Nephron progenitor cell (in vitro differentiated cells): ENCODE data around the gene HAO2.
A peak's percentile ranks its signal among the peaks of the same experiment; 100 is the strongest.

ENCODE experiments used
- DNase-seq: peaks from one replicate; pipeline ENCODE4 v3.0.0; 2021
- H3K27ac Mint-ChIP-seq: 2 replicates; pipeline ENCODE4 v1.8.0; 2021; ENCODE audit warnings: mild to moderate bottlenecking, moderate library complexity, mixed read lengths
- H3K27me3 Mint-ChIP-seq: 2 replicates; pipeline ENCODE4 v1.8.0; 2021; ENCODE audit warnings: mild to moderate bottlenecking, low read depth, mixed read lengths; ENCODE audit not compliant: poor library complexity
- H3K36me3 Mint-ChIP-seq: 2 replicates; pipeline ENCODE4 v1.8.0; 2021; ENCODE audit warnings: low read depth, mixed read lengths
- H3K4me1 Mint-ChIP-seq: 2 replicates; pipeline ENCODE4 v1.8.0; 2021; ENCODE audit warnings: mixed read lengths
- H3K4me3 Mint-ChIP-seq: 2 replicates; pipeline ENCODE4 v1.8.0; 2021; ENCODE audit warnings: mild to moderate bottlenecking, moderate library complexity, mixed read lengths
- H3K9me3 Mint-ChIP-seq: 2 replicates; pipeline ENCODE4 v1.8.0; 2021; ENCODE audit warnings: mild to moderate bottlenecking, moderate library complexity, mixed read lengths
- CTCF ChIP-seq: fragments of 200-600 bp; sonication (generic); IDR thresholded peaks from 2 replicates; pipeline ENCODE4 v1.5.0; 2021; ENCODE audit warnings: antibody characterized with exemption

HAO2 gene

GRCh38 chr1:119367432-119368124, 1.0 kb upstream of the HAO2 start:
- Mint-ChIP-seq H3K36me3 (no peaks in the 10 kb centered on the region), H3K27me3 (peaks cover 3% of the 10 kb centered on the region)
- TF ChIP-seq CTCF = peak; percentile 98

GRCh38 chr1:119370748-119371147, 2.2 kb downstream of the HAO2 start:
- no peak for TF ChIP-seq CTCF
- DNase-seq = no peak
- H3K27ac Mint-ChIP-seq = no peak overlapping the region
- no peaks in the 10 kb centered on the region for H3K9me3 Mint-ChIP-seq
- H3K4me1 Mint-ChIP-seq = peaks cover 23% of the 10 kb centered on the region
- no peaks in the 10 kb centered on the region for H3K36me3 Mint-ChIP-seq
- no peaks in the 10 kb centered on the region for H3K27me3 Mint-ChIP-seq
- H3K4me3 Mint-ChIP-seq = no peak overlapping the region

More at GRCh38 chr1:119367432-119368124, 1.0 kb upstream of the HAO2 start:
- Mint-ChIP-seq H3K4me1 (peaks cover 12% of the 10 kb centered on the region), H3K9me3 (no peaks in the 10 kb centered on the region), H3K27ac (no peak overlapping the region), H3K4me3 (no peak overlapping the region)
- DNase-seq = peak; percentile 12

- DNase-seq = no peak
- Mint-ChIP-seq H3K27me3 (no peaks in the 10 kb centered on the region), H3K4me3 (no peak overlapping the region), H3K36me3 (no peaks in the 10 kb centered on the region), H3K27ac (no peak overlapping the region), H3K4me1 (peaks cover 23% of the 10 kb centered on the region), H3K9me3 (no peaks in the 10 kb centered on the region)
- no peak for TF ChIP-seq CTCF
These were observed 3.2 kb downstream of the HAO2 start for GRCh38 chr1:119371815-119372214.

GRCh38 chr1:119372503-119373086, 4.0 kb downstream of the HAO2 start:
- peaks cover 22% of the 10 kb centered on the region for H3K4me1 Mint-ChIP-seq
- peak; percentile 33 for TF ChIP-seq CTCF

GRCh38 chr1:119373465-119373864, 4.9 kb downstream of the HAO2 start:
- H3K4me3 Mint-ChIP-seq = no peak overlapping the region
- TF ChIP-seq CTCF = no peak
- no peaks in the 10 kb centered on the region for H3K9me3 Mint-ChIP-seq
- H3K36me3 Mint-ChIP-seq = no peaks in the 10 kb centered on the region
- no peaks in the 10 kb centered on the region for H3K27me3 Mint-ChIP-seq
- H3K4me1 Mint-ChIP-seq = peaks cover 17% of the 10 kb centered on the region
- no peak overlapping the region for H3K27ac Mint-ChIP-seq
- no peak for DNase-seq

More at GRCh38 chr1:119372503-119373086, 4.0 kb downstream of the HAO2 start:
- Mint-ChIP-seq H3K27me3 (no peaks in the 10 kb centered on the region), H3K9me3 (no peaks in the 10 kb centered on the region), H3K36me3 (no peaks in the 10 kb centered on the region), H3K27ac (no peak overlapping the region), H3K4me3 (no peak overlapping the region)
- peak; percentile 25 for DNase-seq
